ENCODE measurements around the gene ADAMTS2.

Gene ADAMTS2

GRCh38 chr5:179131886-179132585 is 213.2 kb downstream of the ADAMTS2 start:
- no peak for DNase-seq

DNA sequence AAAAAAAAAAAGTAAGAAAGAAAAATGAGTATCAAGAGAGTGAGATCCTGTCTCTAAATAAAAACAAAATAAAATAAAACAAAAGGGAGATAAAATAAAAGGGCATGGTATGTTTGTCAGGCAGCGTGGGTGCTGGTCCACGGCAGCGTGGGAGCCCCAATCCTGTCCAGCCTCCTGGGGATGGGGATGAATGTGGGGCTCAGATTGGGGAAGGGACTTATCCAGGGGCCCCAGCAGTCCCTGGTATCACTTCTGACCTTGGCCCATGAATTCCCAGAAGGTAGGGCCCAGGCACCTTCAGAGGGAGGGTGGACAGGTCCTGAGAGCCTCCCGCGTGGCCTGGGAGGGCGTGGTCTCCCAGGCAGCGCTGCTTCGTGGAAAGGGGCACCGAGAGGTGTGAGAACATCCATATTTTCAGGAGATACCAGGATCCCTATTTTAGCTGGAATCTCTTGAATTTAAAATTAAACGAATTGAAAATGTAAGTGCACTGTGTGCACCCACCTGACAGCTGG is 213.9 kb downstream of the ADAMTS2 start:
- DNase-seq = no peak

- no peak for DNase-seq
Measured at GRCh38 chr5:179130101-179130681, 215.1 kb downstream of the ADAMTS2 start.

DNA sequence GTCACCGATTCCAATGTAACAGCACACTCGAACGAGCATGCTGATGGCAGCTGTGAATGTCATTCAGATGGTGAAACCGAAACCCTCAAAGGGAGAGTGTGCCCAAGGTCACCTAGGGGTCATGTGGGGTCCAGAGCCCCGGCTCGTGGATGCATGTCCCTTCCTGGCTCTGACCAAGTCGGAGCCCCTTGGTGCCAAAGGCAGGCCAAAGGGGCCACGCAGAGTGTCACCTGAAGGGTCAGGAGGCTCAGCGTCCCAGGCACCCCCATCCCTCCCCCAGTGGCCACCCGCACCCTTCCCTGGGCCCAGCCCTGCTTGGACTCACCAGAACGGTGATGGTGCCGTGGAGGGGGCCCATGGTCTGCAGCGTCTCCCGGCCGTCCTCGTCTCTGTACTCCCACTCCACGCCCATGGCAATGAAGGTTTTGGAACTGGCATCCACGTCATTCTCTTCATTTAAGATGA is 215.6 kb downstream of the ADAMTS2 start:
- no peak for DNase-seq

DNA sequence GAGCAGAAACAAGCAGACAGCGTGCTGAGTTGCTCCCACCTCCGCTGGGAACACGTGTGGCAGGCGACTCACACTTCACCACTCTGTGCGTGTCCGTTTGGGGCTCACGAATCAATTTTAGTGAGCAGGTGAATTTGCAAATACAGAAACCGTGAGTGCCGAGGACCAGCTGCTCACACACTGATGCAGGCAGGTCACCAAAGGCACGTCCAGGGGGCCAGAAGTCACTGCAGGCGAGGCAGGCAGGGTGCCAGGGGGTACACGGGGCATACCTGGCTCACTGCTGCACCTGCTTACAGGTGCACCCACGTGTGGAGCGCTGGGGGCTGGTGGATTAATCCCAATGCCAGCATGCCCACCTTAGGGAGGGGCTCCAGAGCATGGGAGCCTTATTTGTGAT is 216.3 kb downstream of the ADAMTS2 start:
- DNase-seq = no peak

DNA sequence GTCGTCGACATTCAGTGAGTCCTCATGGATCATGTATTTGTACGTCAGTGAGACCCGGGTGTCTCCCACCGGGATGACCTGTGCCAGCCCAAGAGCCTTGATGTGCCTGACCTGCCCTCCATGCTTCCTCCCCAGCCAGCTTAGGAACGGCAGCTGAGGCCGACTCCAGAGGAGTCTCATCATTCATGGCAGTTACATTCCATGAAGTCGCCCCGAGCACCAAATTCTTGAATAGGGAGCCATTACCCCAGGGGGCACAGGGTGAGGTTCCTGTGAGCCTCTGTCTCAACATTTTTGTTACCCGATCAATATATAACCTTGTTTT is 217.3 kb downstream of the ADAMTS2 start:
- no peak for DNase-seq

- DNase-seq = no peak
Measured at GRCh38 chr5:179127136-179128040, 217.9 kb downstream of the ADAMTS2 start.

- no peak for DNase-seq
Measured at GRCh38 chr5:179126506-179126991, 218.7 kb downstream of the ADAMTS2 start.

GRCh38 chr5:179125789-179126505 is 219.3 kb downstream of the ADAMTS2 start:
- DNase-seq = no peak

GRCh38 chr5:179124853-179125788 is 220.1 kb downstream of the ADAMTS2 start:
- DNase-seq = no peak

- no peak for DNase-seq
Measured at GRCh38 chr5:179124273-179124852, 220.9 kb downstream of the ADAMTS2 start.

DNA sequence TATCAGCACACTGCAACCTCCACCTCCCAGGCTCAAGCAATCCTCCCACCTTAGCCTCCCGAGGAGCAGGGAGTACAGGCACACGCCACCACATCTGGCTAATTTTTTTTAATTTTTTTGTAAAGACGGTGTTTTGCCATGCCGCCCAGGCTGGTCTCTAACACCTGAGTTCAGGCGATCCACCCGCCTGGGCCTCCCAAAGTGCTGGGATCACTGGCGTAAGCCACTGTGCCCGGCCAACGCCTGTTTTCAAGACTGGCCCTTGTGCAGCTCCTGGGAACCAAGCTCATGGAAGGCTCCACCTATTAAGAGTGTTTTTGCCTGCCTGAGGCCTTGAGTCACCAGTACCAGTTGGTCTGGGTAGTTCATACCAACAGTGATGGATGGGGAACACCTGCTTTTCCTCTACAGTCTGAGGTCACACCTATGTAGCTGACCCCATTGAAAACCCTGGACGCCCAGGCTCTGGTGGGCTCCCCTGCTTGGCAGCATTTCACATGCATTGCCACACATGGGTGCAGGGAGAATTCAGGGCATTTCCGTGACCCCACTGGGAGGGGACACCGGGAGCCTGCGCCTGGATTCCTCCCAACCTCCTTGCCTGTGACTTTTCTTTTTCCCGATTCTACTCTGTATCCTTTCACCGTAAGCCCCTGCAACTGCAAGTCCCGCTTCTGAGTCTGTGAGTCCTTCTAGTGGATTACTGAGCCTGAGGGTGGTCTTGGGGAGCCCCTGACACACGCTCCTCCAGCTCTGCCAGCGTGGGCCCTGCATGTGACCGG is 221.6 kb downstream of the ADAMTS2 start:
- DNase-seq = no peak

- no peak for DNase-seq
Measured at GRCh38 chr5:179123109-179123426, 222.2 kb downstream of the ADAMTS2 start.

DNA sequence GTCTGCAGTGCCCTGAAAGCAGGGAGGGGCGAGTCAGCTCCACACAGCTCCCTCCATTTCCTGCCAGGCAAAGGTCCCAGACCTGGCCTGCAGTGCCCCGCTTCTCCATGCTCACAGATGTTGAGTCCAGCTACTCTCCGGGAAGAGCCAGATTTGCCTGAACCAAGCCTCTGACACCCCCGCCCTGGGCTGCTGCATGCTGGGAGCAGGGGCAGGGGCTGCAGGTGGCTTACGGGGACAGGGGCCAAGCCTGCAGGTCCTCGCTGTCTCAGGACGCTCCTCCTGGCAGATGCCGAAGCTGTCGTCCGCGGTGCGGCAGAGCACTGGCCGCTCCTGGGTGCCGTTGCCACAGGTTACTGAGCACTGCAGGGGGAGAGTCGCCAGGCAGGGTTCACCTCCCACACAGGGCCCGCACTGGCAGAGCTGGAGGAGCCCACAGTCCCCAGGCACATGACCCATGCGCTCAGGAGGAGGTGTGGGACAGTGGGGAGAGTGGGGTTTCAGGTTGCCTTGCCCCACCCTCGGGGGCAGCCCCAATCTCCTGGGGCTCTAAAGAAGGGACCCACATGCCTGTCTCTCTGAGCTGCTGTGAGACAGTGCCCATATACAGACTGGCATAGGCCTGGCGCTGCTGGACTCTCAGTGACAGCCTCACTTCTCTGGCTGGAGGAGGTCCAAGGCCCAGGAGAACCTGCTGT is 222.7 kb downstream of the ADAMTS2 start:
- DNase-seq = no peak

- DNase-seq = no peak
Measured at GRCh38 chr5:179121667-179122111, 223.6 kb downstream of the ADAMTS2 start.

GRCh38 chr5:179120951-179121666 is 224.2 kb downstream of the ADAMTS2 start:
- no peak for DNase-seq

DNA sequence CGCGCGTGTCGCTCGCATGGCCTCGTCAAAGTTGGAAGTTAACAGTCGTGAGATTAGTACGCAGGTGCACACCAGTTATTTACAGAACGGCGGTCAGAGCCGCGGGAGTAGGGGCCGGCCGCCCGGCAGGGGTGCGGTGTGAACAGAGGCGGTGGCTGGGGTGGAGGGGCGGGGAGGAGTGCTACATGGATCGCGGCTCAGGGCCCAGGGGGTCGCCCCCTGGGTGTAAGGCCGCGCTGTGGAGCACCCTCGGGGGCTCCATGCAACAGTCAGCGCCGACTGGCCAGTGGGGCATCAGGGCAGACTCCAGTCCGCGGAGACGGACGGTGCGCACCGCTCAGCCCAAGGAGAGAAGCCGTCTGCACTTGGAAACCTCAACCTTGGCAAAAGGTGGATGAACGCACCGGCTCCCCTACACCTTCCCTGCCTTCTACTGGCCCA is 224.8 kb downstream of the ADAMTS2 start:
- DNase-seq = no peak

DNA sequence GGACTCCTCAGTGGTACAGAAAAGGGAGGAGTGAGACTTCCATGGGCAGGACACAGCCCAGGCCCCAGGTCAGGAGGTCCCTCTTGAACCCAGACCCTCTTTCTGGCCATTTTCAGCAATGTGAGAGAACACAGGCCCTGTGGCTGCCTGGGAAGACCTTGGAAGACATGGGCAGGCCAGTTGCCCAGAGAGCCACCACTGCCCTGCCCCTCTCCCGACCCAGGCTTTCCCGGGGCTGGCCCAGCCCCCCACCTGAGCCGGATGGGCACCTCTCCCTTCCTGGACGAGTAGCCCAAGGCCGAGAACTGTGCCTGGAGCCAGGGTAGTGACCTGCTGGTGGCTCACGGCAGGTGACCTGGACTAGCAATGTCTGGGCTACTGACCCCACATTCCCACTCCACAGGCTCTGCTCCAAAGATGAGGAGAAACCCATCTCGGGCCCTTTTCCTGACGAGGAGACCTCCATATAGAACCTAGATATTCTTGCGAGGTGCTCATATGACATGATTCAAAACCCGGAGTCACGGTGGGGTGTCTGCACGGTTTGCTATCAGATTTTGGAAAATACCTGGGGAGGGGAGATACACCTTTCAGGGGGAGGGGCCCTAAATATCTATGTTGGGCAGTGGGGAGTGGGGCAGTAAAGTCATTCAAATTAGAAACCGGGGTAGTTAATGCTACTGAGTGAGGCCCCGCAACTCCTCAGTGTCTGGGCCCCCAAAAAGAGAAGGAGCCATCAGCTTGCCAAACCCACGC is 225.7 kb downstream of the ADAMTS2 start:
- DNase-seq = no peak

All from GOT3 (cell line).